Measurements from ENCODE around the gene DDX42.

DDX42 gene

DNA sequence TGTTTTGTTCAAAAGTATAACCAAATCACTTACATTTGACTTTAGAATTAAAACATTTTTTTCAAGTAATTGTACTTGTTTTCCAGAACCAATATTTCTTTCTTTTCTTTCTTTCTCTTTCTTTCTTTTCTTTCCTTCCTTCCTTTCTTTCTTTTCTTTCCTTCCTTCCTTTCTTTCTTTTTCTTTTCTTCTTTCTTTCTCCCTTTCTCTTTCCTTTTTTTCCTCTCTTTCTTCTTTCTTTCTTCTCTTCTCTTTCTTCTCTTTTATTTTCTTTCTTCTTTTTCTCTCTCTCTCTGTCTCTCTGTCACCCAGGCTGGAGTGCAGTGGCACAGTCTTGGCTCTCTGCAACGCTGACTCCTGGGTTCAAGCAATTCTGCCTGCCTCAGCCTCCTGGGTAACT lies 26.8 kb downstream of the DDX42 start:
- H3K36me3 ChIP-seq (ENCODE audit: insufficient read depth, low read length), result peaks cover 55% of the 10 kb centered on the region
- peaks cover 4% of the 10 kb centered on the region for H3K4me1 ChIP-seq (ENCODE audit: control insufficient read depth, insufficient read depth, low read length, unreplicated experiment)
- H3K79me2 ChIP-seq (ENCODE audit: control insufficient read depth, insufficient read depth, low read length, unreplicated experiment), result peaks cover 13% of the 10 kb centered on the region
- no peak overlapping the region for H3K27ac ChIP-seq (ENCODE audit: low read depth, low read length)
- H3K27me3 ChIP-seq (ENCODE audit: insufficient read depth, low read length), result no peaks in the 10 kb centered on the region
- no peak overlapping the region for H2AFZ ChIP-seq (ENCODE audit: low read length, unreplicated experiment)
- H3K4me3 ChIP-seq (ENCODE audit: low read depth, low read length), result no peak overlapping the region

DNA sequence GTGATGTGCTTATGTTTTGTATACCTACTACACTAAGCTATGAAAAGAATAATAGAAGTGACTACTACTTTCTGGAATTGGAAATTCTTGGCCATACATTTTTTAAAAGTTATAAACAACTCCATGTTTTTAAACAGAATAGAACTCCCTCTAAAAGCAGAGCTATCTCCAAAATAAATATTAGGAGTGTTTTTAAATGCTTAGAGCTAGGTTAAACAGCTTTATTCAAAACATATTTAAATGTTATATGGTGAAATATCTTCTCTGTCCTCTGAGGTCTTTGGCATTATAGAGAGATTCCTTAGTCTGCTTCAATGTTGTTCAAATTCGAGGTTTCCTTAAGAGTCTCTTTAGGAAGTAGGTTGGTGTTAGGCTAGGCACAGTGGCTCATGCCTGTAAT lies 30.4 kb downstream of the DDX42 start:
- H3K27me3 ChIP-seq (ENCODE audit: insufficient read depth, low read length), result no peaks in the 10 kb centered on the region
- 0 out of 2 replicates have a peak overlapping the region, but pooled peaks have one; percentile 11 for H3K27ac ChIP-seq (ENCODE audit: low read depth, low read length)
- peaks cover 7% of the 10 kb centered on the region for H3K79me2 ChIP-seq (ENCODE audit: control insufficient read depth, insufficient read depth, low read length, unreplicated experiment)
- no peak overlapping the region for H2AFZ ChIP-seq (ENCODE audit: low read length, unreplicated experiment)
- H3K4me1 ChIP-seq (ENCODE audit: control insufficient read depth, insufficient read depth, low read length, unreplicated experiment), result peaks cover 5% of the 10 kb centered on the region
- H3K4me3 ChIP-seq (ENCODE audit: low read depth, low read length), result no peak overlapping the region
- H3K36me3 ChIP-seq (ENCODE audit: insufficient read depth, low read length), result peaks cover 55% of the 10 kb centered on the region

DNA sequence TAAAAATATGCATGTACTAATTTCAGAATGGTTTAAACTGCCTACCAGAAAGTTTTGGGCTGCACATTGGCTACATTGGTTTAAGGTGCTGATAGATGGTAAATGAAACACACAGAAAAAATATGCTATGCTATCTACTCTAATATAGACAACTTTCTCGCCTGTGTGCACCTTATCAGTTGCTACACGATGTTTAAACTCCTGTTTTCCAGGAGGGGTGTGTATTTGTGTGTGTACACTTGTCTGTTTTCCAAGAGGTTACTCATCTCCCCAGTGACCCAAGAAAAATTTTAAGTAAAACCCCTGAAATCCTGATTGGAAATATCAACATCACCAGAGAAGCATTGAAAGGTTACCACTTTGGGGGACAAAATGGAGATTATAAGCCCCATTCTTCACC lies 31.6 kb downstream of the DDX42 start:
- H2AFZ ChIP-seq (ENCODE audit: low read length, unreplicated experiment), result no peak overlapping the region
- peaks cover 5% of the 10 kb centered on the region for H3K4me1 ChIP-seq (ENCODE audit: control insufficient read depth, insufficient read depth, low read length, unreplicated experiment)
- H3K79me2 ChIP-seq (ENCODE audit: control insufficient read depth, insufficient read depth, low read length, unreplicated experiment), result peaks cover 4% of the 10 kb centered on the region
- peaks cover 49% of the 10 kb centered on the region for H3K36me3 ChIP-seq (ENCODE audit: insufficient read depth, low read length)
- no peak overlapping the region for H3K27ac ChIP-seq (ENCODE audit: low read depth, low read length)
- no peak overlapping the region for H3K4me3 ChIP-seq (ENCODE audit: low read depth, low read length)
- no peaks in the 10 kb centered on the region for H3K27me3 ChIP-seq (ENCODE audit: insufficient read depth, low read length)

DNA sequence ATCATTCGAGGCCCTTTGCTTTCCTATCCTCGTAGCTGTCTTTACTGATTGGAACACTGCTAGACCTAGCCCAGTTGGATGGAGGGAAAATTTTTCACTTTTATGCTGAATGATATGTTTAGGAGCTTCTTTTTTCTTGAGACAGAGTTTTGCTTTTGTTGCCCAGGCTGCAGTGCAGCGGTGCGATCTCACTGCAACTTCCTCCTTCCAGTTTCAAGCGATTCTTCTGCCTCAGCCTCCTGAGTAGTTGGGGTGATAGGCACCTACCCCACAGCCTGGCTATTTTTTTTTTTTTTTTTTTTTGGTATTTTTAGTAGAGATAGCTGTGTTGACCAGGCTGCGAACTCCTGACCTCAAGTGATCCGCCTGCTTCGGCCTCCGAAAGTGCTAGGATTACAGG lies 36.0 kb downstream of the DDX42 start:
- Histone ChIP-seq H3K27me3 (ENCODE audit: insufficient read depth, low read length) (no peaks in the 10 kb centered on the region), H3K79me2 (ENCODE audit: control insufficient read depth, insufficient read depth, low read length, unreplicated experiment) (no peaks in the 10 kb centered on the region), H3K4me3 (ENCODE audit: low read depth, low read length) (no peak overlapping the region), H3K4me1 (ENCODE audit: control insufficient read depth, insufficient read depth, low read length, unreplicated experiment) (peaks cover 5% of the 10 kb centered on the region), H2AFZ (ENCODE audit: low read length, unreplicated experiment) (no peak overlapping the region), H3K36me3 (ENCODE audit: insufficient read depth, low read length) (peaks cover 51% of the 10 kb centered on the region), H3K27ac (ENCODE audit: low read depth, low read length) (no peak overlapping the region)

DNA sequence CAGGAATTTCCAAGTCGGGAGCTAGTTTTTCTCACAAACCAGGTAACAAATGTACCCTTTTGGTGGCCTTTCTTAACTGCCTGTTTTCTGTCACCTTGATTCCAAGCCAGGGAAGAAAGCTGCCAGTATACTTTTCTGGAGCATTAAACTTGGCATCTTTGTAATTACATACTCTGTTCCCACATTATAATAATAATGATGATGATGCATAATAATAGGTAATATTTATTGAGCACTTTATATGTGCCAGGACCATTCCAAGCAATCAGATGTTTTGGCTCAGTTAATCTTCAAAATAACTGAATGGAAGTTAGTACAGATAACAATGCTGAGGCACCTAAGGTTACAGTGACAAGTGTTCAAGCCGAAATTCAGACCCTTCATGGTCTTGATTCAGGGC lies 42.2 kb downstream of the DDX42 start:
- no peak overlapping the region for H3K4me3 ChIP-seq (ENCODE audit: low read depth, low read length)
- H3K36me3 ChIP-seq (ENCODE audit: insufficient read depth, low read length), result peaks cover 66% of the 10 kb centered on the region
- H3K27me3 ChIP-seq (ENCODE audit: insufficient read depth, low read length), result no peaks in the 10 kb centered on the region
- H3K79me2 ChIP-seq (ENCODE audit: control insufficient read depth, insufficient read depth, low read length, unreplicated experiment), result peaks cover 4% of the 10 kb centered on the region
- H3K4me1 ChIP-seq (ENCODE audit: control insufficient read depth, insufficient read depth, low read length, unreplicated experiment), result no peaks in the 10 kb centered on the region
- H2AFZ ChIP-seq (ENCODE audit: low read length, unreplicated experiment), result no peak overlapping the region
- 0 out of 2 replicates have a peak overlapping the region, but pooled peaks have one; percentile 5 for H3K27ac ChIP-seq (ENCODE audit: low read depth, low read length)

DNA sequence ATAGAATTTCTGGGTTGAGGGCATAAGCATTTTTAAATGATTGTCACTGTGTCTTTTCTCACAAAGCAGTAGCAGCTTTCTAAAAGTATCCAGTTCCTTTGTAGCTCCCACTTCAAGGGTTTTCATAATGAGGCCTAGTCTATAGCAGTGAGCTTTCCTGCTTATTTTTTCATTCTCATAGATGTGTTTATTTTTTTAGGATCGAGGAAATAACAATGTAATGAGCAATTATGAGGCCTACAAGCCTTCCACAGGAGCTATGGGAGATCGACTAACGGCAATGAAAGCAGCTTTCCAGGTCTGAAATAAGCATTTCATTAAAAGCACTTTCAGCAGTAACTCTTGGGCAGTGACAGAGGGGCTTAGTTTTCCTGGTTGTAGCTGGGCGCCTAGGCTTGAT lies 42.7 kb downstream of the DDX42 start:
- Histone ChIP-seq H3K27ac (ENCODE audit: low read depth, low read length) (no peak overlapping the region), H3K79me2 (ENCODE audit: control insufficient read depth, insufficient read depth, low read length, unreplicated experiment) (peaks cover 4% of the 10 kb centered on the region), H3K4me3 (ENCODE audit: low read depth, low read length) (no peak overlapping the region), H3K4me1 (ENCODE audit: control insufficient read depth, insufficient read depth, low read length, unreplicated experiment) (no peaks in the 10 kb centered on the region), H3K27me3 (ENCODE audit: insufficient read depth, low read length) (no peaks in the 10 kb centered on the region), H2AFZ (ENCODE audit: low read length, unreplicated experiment) (no peak overlapping the region), H3K36me3 (ENCODE audit: insufficient read depth, low read length) (peaks cover 63% of the 10 kb centered on the region)

DNA sequence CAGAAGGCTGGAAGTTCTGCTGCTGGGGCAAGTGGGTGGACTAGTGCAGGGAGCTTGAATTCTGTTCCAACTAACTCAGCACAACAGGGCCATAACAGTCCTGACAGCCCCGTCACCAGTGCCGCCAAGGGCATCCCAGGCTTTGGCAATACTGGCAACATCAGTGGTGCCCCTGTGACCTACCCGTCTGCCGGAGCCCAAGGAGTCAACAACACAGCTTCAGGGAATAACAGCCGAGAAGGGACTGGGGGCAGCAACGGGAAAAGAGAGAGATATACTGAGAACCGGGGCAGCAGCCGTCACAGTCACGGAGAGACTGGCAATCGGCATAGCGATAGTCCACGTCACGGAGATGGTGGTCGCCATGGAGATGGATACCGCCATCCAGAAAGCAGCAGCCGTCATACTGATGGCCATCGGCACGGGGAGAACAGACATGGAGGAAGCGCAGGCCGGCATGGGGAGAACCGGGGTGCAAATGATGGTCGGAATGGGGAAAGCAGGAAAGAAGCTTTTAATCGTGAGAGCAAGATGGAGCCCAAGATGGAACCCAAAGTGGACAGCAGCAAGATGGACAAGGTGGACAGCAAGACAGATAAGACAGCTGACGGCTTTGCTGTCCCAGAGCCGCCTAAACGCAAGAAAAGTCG lies 43.9 kb downstream of the DDX42 start:
- H2AFZ ChIP-seq (ENCODE audit: low read length, unreplicated experiment), result no peak overlapping the region
- peaks cover 6% of the 10 kb centered on the region for H3K79me2 ChIP-seq (ENCODE audit: control insufficient read depth, insufficient read depth, low read length, unreplicated experiment)
- H3K27ac ChIP-seq (ENCODE audit: low read depth, low read length), result no peak overlapping the region
- no peak overlapping the region for H3K4me3 ChIP-seq (ENCODE audit: low read depth, low read length)
- peaks cover 64% of the 10 kb centered on the region for H3K36me3 ChIP-seq (ENCODE audit: insufficient read depth, low read length)
- no peaks in the 10 kb centered on the region for H3K4me1 ChIP-seq (ENCODE audit: control insufficient read depth, insufficient read depth, low read length, unreplicated experiment)
- no peaks in the 10 kb centered on the region for H3K27me3 ChIP-seq (ENCODE audit: insufficient read depth, low read length)

DNA sequence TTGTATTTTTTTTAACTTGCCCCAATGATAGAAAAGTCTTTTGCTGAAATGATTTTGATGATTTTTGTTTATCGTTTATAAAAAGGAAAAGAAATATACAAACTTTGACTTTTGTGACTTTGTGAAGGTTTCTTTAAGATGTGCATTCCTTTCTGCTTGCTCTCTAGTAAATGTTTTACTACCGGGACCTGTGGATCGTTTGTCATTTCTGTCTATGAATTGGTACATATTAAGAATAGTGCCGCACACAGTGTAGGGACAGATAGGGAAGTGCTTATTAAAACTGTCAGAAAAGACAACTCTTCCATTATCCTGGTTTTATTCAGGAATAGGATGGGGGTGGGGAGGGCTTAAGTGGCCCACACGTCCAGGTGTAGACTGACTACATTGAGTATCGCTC lies 45.2 kb downstream of the DDX42 start:
- Histone ChIP-seq H2AFZ (ENCODE audit: low read length, unreplicated experiment) (no peak overlapping the region), H3K36me3 (ENCODE audit: insufficient read depth, low read length) (peaks cover 70% of the 10 kb centered on the region), H3K79me2 (ENCODE audit: control insufficient read depth, insufficient read depth, low read length, unreplicated experiment) (peaks cover 6% of the 10 kb centered on the region)

DNA sequence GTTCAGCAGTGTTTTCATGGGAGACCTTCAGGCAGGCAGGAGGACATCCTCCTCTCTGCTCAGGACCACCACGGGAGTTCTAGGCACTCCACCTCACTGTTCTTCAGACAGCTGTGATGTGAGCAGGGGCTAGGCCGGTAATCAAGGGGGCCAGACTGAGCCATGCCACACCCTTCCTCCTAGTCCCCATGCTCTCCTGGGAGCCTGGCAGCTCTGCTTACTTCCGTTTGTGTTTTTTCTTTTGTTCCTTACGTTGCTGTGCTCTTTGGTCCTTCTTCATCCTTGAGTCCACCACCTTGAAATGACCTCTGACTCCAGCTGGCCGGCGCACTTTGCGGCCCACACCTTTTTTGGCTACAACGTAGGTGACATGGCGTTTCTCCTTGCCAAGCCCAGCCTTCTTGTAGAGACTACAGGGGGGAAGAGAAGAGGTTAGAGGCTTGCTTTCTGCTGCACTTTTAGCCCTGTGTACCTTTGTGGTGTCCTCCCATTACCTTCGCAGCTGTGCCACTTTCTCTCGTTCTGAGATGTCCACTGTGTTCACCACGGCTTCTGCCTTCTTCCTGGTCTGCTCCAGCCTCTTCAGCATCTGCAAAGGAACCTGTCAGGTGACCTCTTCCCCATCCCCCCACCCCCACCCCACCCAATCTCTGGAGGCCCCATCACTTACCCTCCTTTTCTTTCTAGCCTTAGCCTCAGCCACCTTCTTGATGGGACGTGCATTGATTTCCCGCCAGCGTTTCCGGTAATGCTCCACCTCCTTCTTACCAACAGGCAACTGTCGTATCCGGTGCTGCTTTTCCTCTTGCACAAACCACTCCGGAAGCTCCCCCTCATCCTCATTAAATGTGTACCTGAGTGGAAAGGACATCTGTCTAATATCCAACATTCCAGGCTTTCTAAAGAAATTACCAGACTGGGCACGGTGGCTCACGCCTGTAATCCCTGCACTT lies 45.9 kb downstream of the DDX42 start:
- Histone ChIP-seq H3K79me2 (ENCODE audit: control insufficient read depth, insufficient read depth, low read length, unreplicated experiment) (peaks cover 11% of the 10 kb centered on the region), H2AFZ (ENCODE audit: low read length, unreplicated experiment) (no peak overlapping the region), H3K4me1 (ENCODE audit: control insufficient read depth, insufficient read depth, low read length, unreplicated experiment) (no peaks in the 10 kb centered on the region), H3K27ac (ENCODE audit: low read depth, low read length) (no peak overlapping the region), H3K27me3 (ENCODE audit: insufficient read depth, low read length) (no peaks in the 10 kb centered on the region), H3K36me3 (ENCODE audit: insufficient read depth, low read length) (peaks cover 72% of the 10 kb centered on the region), H3K4me3 (ENCODE audit: low read depth, low read length) (no peak overlapping the region)

More for the DNA sequence above, 45.2 kb downstream of the DDX42 start:
- H3K27ac ChIP-seq (ENCODE audit: low read depth, low read length), result no peak overlapping the region
- no peak overlapping the region for H3K4me3 ChIP-seq (ENCODE audit: low read depth, low read length)
- H3K27me3 ChIP-seq (ENCODE audit: insufficient read depth, low read length), result no peaks in the 10 kb centered on the region
- no peaks in the 10 kb centered on the region for H3K4me1 ChIP-seq (ENCODE audit: control insufficient read depth, insufficient read depth, low read length, unreplicated experiment)

DNA sequence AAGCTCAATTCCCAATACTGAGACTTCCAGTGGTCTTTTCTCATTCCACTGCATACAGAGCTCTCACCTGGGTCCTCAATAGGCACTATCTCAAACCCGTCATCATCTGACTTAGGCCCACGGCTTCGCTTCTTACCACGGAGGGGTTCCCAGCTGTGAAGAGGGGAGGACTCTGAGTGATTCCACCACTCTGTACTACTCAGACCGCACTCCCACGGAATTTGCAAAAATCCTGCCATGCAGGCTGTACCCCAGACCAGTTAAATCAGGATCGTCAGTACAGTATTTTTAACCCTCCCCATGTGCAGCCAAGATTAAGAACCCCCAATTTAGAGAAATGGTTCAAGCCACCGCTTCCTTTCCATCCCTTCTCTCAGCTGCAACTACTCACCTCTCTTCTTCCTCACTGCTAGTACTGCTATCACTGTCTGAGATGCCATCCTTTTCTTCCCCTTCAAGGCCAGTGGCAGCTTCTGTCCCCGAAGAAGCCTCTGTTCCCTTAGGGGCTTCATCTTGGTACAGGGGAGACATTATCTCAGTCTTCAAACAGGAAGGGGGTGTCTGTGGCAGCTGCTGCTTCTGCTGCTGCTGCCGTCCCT lies 47.1 kb downstream of the DDX42 start:
- Histone ChIP-seq H3K79me2 (ENCODE audit: control insufficient read depth, insufficient read depth, low read length, unreplicated experiment) (peaks cover 23% of the 10 kb centered on the region), H3K4me1 (ENCODE audit: control insufficient read depth, insufficient read depth, low read length, unreplicated experiment) (peaks cover 8% of the 10 kb centered on the region), H3K36me3 (ENCODE audit: insufficient read depth, low read length) (peaks cover 70% of the 10 kb centered on the region), H3K4me3 (ENCODE audit: low read depth, low read length) (no peak overlapping the region), H3K27me3 (ENCODE audit: insufficient read depth, low read length) (no peaks in the 10 kb centered on the region), H2AFZ (ENCODE audit: low read length, unreplicated experiment) (no peak overlapping the region), H3K27ac (ENCODE audit: low read depth, low read length) (no peak overlapping the region)
